Muscle layer of duodenum (tissue), 2 donors: ENCODE measurements around the gene SSNA1.

ENCODE experiments used
- H3K27ac ChIP-seq: one replicate; pipeline ENCODE4 v1.7.0; 2013; ENCODE audit warnings: mild to moderate bottlenecking, low read length
- H3K27me3 ChIP-seq: one replicate; pipeline ENCODE4 v1.7.0; 2013; ENCODE audit warnings: low read depth, mild to moderate bottlenecking, control low read depth, low read length
- H3K36me3 ChIP-seq, 2 donors: one replicate each; pipeline ENCODE4 v1.7.0; 2013; ENCODE audit warnings: low read length in 2 of 2, control low read depth in 1 of 2, mild to moderate bottlenecking in 1 of 2; ENCODE audit not compliant: insufficient read depth in 2 of 2, control insufficient read depth in 1 of 2
- H3K4me1 ChIP-seq, 2 donors: one replicate each; pipeline ENCODE4 v1.7.0; 2013; ENCODE audit warnings: low read length in 2 of 2, mild to moderate bottlenecking in 2 of 2, control low read depth in 1 of 2, moderate library complexity in 1 of 2; ENCODE audit not compliant: insufficient read depth in 2 of 2, control insufficient read depth in 1 of 2
- H3K4me3 ChIP-seq, 2 donors: one replicate each; pipeline ENCODE4 v1.7.0; 2013; ENCODE audit warnings: low read length in 2 of 2, low read depth in 1 of 2, mild to moderate bottlenecking in 1 of 2
- H3K9me3 ChIP-seq, 2 donors: one replicate each; pipeline ENCODE4 v1.7.0; 2013; ENCODE audit warnings: low read length in 2 of 2, control low read depth in 1 of 2, mild to moderate bottlenecking in 1 of 2; ENCODE audit not compliant: control insufficient read depth in 1 of 2
- donor health status: healthy.

SSNA1 gene

DNA sequence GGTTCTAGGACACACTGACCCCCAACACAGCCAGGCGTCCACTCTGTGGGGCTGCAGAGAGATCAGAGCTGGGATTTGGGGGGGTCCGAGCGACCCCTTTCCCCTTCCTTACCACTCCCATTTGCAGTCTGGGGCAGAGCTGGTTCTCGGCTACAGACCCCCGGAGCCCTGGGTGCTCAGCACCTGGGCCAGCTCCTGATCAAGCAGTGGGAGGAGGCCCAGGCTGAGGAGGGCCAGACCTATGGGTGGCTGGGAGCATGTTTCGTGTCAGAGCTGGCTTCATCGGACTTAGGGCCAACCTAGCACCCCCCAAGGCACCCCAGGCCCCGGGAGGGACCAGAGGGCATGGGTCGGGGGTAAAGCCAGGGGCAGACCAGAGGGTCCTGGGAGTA lies 42.0 kb upstream of the SSNA1 start:
- Histone ChIP-seq H3K27ac (no peak overlapping the region), H3K27me3 (peaks cover 8% of the 10 kb centered on the region), H3K4me1 (no peaks in the 10 kb centered on the region), H3K36me3 (no peaks in the 10 kb centered on the region), H3K4me3 (no peak overlapping the region), H3K9me3 (no peaks in the 10 kb centered on the region)

DNA sequence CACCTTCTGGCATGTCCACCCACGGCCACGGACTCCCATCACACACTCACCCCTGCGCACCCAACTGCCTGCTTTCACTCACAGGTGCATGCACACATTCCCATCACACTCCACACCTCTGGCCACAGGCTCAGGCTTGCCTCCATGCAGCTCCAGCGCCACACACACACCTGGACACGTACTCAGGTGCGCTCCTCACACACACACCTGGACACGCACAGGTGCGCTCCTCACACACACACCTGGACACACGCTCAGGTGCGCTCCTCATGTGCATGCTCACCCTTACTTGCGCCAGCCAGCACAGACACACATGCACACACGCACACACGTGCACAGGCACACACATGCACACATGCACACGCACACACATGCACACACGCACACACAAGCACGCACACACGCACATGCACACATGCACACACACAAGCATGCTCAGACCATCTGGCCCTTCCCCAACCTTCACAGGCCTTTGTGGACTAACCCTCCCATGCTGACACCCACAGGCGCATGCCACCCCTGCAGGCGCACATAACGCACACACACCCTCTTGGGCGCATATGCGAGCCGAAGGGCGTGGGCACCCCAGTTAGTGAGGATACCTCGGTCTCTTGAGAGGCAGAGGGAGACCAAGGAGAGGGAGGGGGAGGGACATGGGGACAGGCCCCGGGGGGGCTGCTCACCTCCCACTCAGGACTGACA lies 41.2 kb upstream of the SSNA1 start:
- H3K4me3 ChIP-seq = no peak overlapping the region
- peaks cover 1% of the 10 kb centered on the region for H3K27me3 ChIP-seq
- no peaks in the 10 kb centered on the region for H3K9me3 ChIP-seq
- H3K36me3 ChIP-seq = no peaks in the 10 kb centered on the region
- H3K27ac ChIP-seq = no peak overlapping the region
- no peaks in the 10 kb centered on the region for H3K4me1 ChIP-seq

- Histone ChIP-seq H3K4me3 (no peak overlapping the region), H3K36me3 (no peaks in the 10 kb centered on the region), H3K27ac (no peak overlapping the region), H3K9me3 (no peaks in the 10 kb centered on the region), H3K27me3 (no peaks in the 10 kb centered on the region), H3K4me1 (no peaks in the 10 kb centered on the region)
Observed at GRCh38 chr9:137147793-137148160, 40.7 kb upstream of the SSNA1 start.

- no peaks in the 10 kb centered on the region for H3K36me3 ChIP-seq
- H3K4me1 ChIP-seq = no peaks in the 10 kb centered on the region
- no peaks in the 10 kb centered on the region for H3K27me3 ChIP-seq
- H3K4me3 ChIP-seq = no peak overlapping the region
- H3K27ac ChIP-seq = no peak overlapping the region
- no peaks in the 10 kb centered on the region for H3K9me3 ChIP-seq
Observed at GRCh38 chr9:137148242-137148641, 40.2 kb upstream of the SSNA1 start.

- Histone ChIP-seq H3K36me3 (no peaks in the 10 kb centered on the region), H3K27ac (no peak overlapping the region), H3K9me3 (no peaks in the 10 kb centered on the region), H3K27me3 (no peaks in the 10 kb centered on the region), H3K4me3 (no peak overlapping the region), H3K4me1 (no peaks in the 10 kb centered on the region)
Observed at GRCh38 chr9:137148661-137149060, 39.8 kb upstream of the SSNA1 start.

GRCh38 chr9:137149363-137149762 lies 39.1 kb upstream of the SSNA1 start:
- no peaks in the 10 kb centered on the region for H3K27me3 ChIP-seq
- H3K4me3 ChIP-seq = no peak overlapping the region
- H3K4me1 ChIP-seq = no peaks in the 10 kb centered on the region
- no peaks in the 10 kb centered on the region for H3K9me3 ChIP-seq
- H3K36me3 ChIP-seq = no peaks in the 10 kb centered on the region
- no peak overlapping the region for H3K27ac ChIP-seq

- Histone ChIP-seq H3K9me3 (no peaks in the 10 kb centered on the region), H3K27ac (no peak overlapping the region), H3K36me3 (no peaks in the 10 kb centered on the region), H3K4me1 (no peaks in the 10 kb centered on the region), H3K4me3 (no peak overlapping the region), H3K27me3 (no peaks in the 10 kb centered on the region)
Observed at GRCh38 chr9:137149942-137150616, 38.4 kb upstream of the SSNA1 start.

- no peaks in the 10 kb centered on the region for H3K36me3 ChIP-seq
- H3K27ac ChIP-seq = no peak overlapping the region
- H3K27me3 ChIP-seq = peaks cover 1% of the 10 kb centered on the region
- H3K4me3 ChIP-seq = no peak overlapping the region
- no peaks in the 10 kb centered on the region for H3K4me1 ChIP-seq
- H3K9me3 ChIP-seq = no peaks in the 10 kb centered on the region
Observed at GRCh38 chr9:137150617-137151457, 37.6 kb upstream of the SSNA1 start.

GRCh38 chr9:137152844-137153405 lies 35.6 kb upstream of the SSNA1 start:
- Histone ChIP-seq H3K27me3 (peaks cover 18% of the 10 kb centered on the region), H3K36me3 (no peaks in the 10 kb centered on the region), H3K4me3 (no peak overlapping the region), H3K4me1 (peaks cover 0 to 12% of the 10 kb centered on the region in 2 donors), H3K27ac (no peak overlapping the region), H3K9me3 (no peaks in the 10 kb centered on the region)

DNA sequence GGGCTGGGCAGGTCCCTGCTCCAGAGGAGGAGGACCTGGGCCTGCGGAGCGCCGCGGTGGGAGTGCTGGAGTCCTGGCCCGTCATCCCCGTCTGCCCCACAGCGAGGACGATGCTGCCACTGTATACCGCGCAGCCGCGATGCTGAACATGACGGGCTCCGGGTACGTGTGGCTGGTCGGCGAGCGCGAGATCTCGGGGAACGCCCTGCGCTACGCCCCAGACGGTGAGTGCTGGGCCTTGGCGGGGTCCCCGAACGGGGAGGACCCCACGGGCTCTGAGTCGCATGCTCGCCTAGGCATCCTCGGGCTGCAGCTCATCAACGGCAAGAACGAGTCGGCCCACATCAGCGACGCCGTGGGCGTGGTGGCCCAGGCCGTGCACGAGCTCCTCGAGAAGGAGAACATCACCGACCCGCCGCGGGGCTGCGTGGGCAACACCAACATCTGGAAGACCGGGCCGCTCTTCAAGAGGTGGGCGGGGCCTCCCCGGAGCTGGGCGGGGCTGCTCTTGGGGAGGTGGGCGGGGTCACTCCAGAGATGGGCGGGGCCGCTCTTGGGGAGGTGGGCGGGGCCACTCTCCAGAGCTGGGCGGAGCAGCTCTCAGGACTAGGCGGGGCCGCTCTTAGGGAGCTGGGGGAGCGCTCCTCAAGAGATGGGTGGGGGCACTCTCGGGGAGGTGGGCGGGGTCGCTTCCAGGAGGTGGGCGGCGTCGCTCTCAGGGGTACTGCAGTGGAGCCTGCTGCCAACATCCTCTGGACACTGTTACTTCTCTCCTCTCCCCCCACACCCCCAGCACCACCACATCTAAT lies 31.7 kb upstream of the SSNA1 start:
- Histone ChIP-seq H3K9me3 (no peaks in the 10 kb centered on the region), H3K36me3 (no peaks in the 10 kb centered on the region), H3K4me1 (peaks cover 0 to 18% of the 10 kb centered on the region in 2 donors), H3K27me3 (peaks cover 38% of the 10 kb centered on the region), H3K4me3 (peak overlapping the region in 1 of 2 donors; percentile 28), H3K27ac (no peak overlapping the region)
